GM19035 (cell line): Measurements from ENCODE around the gene ARL17B.
"Not testable (repeated sequence)": the region's sequence is repeated elsewhere in the genome, so short reads cannot be mapped to it uniquely, and the experiment has no call there.

Experiments
- ATAC-seq: cut with Tn5 transposase; IDR thresholded peaks from one replicate; pipeline ENCODE4 v1.9.1; 2021; ENCODE audit not compliant: unreplicated experiment

ARL17B gene

DNA sequence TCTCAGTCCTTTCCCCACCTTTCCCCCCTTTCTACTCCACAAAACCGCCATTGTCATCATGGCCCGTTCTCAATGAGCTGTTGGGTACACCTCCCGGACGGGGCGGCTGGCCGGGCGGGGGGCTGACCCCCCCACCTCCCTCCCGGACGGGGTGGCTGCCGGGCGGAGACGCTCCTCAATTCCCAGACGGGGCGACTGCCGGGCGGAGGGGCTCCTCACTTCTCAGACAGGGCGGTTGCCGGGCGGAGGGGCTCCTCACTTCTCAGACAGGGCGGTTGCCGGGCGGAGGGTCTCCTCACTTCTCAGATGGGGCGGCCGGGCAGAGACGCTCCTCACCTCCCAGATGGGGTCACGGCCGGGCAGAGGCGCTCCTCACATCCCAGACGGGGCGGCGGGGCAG is 108.8 kb downstream of the ARL17B start:
- ATAC-seq: not testable (repeated sequence)

DNA sequence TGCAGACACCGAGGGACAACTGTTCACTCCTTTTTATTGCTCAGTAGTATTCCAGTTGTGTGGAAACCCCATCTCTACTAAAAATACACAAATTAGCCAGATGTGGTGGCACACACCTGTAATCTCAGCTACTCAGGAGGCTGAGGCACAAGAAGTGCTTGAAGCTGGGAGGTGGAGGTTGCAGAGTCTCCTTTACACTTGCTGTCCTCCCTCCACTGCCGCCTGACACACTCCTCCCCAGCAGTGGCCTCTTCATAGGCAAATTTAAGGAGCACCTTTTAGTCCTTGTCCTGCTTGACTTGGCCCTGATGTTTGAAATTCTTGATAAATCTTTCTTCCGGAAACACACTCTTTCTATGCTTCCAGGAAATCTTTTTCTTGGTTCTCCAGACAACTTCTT is 112.4 kb downstream of the ARL17B start:
- not testable (repeated sequence) for ATAC-seq

DNA sequence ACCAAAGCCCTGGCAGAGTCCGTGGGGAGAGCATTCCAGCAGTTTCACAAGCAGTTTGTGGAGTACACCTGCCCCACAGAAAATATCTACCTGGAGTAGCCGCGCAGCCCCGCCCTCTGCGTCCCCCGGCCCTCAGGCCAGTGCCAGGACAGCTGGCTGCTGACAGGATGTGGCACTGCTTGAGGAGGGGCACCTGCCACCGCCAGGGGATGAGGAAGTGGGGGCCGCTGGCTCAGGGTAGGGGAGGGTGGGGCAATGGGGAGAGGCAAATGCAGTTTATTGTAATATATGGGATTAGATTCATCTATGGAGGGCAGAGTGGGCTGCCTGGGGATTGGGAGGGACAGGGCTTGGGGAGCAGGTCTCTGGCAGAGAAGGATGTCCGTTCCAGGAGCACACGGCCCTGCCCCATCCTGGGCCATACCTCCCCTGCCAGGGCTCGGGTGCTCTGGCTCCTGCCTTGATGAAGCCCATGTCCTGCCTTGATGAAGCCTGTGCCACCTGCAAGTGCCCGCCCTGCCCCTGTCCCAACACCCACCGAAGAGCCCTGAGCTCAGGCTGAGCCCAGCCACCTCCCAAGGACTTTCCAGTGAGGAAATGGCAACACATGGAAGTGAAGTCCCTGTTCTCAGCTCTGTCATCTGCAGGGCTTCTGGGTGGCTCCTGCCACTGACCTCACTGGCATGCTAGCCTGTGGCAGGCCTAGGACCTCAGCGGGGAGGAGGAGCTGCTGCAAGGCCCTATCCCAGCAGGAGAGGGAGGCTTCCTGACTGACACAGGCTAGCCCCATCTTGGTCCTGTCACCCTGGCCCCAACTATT is 116.4 kb downstream of the ARL17B start:
- ATAC-seq: not testable (repeated sequence)

DNA sequence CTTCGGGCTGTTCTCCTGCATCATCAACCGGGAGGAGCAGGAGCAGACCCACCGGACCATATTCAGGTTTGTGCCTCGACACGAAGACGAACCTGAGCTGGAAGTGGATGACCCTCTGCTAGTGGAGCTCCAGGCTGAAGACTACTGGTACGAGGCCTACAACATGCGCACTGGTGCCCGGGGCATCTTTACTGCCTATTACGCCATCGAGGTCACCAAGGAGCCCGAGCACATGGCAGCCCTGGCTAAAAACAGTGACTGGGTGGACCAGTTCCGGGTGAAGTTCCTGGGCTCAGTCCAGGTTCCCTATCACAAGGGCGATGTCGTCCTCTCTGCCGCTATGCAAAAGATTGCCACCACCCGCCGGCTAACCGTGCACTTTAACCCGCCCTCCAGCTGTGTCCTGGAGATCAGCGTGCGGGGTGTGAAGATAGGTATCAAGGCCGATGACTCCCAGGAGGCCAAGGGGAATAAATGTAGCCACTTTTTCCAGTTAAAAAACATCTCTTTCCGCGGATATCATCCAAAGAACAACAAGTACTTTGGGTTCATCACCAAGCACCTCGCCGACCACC is 117.1 kb downstream of the ARL17B start:
- ATAC-seq: not testable (repeated sequence)

DNA sequence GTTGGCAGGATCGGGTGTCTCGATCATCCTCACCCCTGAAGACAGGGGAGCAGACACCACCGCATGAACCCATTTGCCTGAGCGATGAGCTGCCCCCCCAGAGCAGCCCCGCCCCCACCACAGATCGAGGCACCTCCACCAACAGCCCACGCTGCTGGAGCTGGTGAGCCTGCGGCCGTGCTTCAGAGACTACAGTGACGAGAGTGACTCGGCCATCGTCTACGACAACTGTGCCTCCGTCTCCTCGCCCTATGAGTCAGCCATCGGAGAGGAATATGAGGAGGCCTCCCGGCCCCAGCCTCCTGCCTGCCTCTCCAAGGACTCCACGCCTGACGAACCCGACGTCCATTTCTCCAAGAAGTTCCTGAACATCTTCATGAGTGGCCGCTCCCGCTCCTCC is 117.6 kb downstream of the ARL17B start:
- ATAC-seq: not testable (repeated sequence)

DNA sequence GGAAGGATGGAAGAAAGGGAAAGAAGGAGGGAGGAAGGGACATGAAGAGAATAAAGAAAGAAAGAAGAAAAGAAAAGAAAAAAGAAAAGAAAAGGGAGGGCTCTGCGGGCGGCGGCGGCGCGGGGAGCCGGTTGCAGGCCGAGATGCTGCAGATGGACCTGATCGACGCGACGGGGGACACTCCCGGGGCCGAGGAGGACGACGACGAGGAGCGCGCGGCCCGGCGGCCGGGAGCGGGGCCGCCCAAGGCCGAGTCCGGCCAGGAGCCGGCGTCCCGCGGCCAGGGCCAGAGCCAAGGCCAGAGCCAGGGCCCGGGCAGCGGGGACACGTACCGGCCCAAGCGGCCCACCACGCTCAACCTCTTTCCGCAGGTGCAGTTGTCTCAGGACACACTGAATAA is 118.1 kb downstream of the ARL17B start:
- not testable (repeated sequence) for ATAC-seq

DNA sequence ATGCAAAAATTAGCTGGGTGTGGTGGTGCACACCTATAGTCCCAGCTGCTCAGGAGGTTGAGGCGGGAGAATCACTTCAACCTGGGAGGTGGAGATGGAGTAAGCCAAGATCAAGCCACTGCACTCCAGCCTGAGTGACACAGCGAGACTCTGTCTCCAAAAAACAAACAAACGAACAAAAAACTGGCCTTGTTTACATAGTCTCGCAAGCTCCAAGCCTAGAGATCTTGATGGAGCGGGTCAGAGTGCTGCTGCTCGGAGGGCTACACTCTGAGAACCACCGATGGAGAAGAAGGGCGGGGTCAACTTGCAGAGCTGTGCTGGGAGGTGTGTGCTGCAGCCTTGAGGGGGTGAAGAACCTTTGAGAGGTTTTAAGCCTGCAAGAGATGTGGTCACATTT is 130.2 kb downstream of the ARL17B start:
- not testable (repeated sequence) for ATAC-seq

DNA sequence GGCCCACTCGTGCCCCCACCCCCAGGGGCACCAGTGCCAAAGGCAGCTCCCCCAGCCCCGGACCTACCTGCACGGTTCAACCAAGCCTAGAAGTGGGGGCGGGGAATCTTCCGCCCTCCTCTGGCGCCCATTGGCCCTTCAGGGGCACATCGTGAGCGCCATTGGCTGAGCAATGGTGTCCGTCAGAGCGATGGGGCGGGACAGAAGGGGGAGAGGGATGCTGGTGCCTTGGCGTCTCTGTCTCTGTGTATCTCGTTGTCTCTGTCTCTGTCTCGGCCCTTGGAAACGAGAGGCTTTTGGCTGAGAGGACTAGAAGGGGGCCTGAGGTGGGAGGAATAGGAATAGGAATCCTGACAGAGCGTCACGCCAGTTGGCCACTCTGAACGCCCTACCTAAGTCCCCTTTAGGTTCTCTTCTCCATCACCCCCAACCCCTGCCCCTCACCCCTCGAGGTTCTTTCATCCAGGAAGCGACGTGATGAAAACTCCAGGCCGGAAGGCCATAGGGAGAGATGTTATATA is 136.2 kb downstream of the ARL17B start:
- ATAC-seq: peak; percentile 98

DNA sequence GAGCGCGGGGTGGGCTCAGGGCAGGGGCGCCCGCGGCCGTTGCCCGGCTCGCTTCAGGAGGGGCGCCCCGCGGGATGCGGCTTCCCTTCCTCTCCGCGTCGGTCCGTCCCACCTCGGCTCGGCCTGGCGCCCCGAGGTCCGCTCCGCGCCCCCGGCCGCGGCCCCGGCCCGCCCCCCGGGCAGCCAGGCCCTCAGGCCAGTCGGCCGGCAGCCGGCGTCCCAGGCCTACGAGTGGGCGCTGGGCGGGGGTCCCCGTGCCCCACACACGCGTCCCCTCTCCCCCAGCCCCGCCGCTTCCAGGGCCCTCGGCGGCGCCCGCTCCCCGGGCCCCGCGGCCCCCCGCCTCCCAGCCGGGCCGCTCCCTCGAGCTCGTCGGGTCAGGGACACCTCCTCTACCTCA is 136.7 kb downstream of the ARL17B start:
- peak; percentile 54 for ATAC-seq
